Measurements from ENCODE around the gene COL4A2.
A peak's percentile ranks its signal among the peaks of the same experiment; 100 is the strongest.

COL4A2 gene

DNA sequence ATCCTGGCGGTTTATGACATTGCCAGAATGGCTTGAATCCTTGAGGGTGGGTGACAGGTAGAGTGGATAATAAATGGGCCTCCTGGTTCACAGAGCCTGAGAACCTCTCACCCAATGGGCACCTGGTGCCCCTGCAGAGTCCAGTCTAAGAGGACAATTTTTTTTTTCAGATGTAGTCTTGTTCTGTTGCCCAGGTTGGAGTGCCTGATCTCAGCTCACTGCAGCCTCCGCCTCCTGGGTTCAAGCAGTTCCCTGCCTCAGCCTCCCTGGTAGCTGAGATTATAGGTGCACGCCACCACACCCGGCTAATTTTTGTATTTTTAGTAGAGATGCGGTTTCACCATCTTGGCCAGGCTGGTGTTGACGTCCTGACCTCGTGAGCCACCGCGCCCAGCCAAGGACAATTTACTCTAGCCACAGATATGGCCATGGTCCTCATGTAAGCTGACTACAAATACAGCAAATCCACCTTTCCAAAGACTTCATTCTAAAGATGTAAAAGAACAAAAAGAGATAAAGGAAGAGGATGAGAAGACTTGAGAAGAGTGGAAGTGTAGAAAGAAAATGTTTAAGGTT is 33.0 kb downstream of the COL4A2 start:
- no peak for DNase-seq (ENCODE audit: low read depth)

GRCh38 chr13:110340812-110341444 is 33.8 kb downstream of the COL4A2 start:
- peak; percentile 58 for DNase-seq (ENCODE audit: low read depth)

GRCh38 chr13:110341445-110342244 is 34.6 kb downstream of the COL4A2 start:
- DNase-seq (ENCODE audit: low read depth), result no peak

DNA sequence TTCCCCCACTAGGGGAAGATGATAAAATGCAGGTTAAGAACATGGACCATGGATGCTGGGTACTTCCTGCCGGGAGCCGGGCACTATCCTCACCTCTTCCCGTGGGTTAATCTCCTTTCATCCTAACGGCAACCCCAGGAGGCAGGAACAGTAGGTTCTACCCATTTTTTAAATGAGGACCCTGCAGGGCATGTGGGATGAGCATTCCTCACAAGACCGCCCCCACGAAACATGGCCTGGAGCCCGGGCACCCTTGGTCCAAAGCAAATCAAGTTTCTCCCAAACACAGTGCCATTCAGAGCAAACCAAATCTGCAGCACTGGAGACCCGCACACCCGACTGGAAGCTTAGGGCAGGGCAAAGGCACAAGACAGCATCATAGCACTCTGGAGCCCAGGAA is 35.4 kb downstream of the COL4A2 start:
- DNase-seq (ENCODE audit: low read depth), result no peak

- no peak for DNase-seq (ENCODE audit: low read depth)
Measured at GRCh38 chr13:110343241-110343865, 36.3 kb downstream of the COL4A2 start.

DNA sequence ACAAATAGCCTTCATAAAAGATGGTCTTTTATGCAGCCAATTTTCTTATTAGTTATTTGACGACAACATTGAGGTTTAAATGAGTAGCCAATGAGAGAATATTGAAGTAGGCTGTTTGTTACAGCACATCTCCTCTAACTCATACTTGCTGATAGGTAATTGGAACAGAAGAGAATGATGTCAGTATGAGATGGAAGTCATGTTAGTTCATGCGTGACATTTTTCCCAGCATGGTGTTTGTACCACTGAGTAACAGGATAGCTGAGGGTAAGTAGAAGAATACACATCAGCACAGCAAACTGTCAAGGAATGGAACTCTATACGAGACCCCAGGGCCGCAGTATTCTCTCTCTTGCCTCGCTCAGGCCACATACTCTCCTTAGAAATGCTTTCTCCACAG is 37.2 kb downstream of the COL4A2 start:
- DNase-seq (ENCODE audit: low read depth), result no peak

DNA sequence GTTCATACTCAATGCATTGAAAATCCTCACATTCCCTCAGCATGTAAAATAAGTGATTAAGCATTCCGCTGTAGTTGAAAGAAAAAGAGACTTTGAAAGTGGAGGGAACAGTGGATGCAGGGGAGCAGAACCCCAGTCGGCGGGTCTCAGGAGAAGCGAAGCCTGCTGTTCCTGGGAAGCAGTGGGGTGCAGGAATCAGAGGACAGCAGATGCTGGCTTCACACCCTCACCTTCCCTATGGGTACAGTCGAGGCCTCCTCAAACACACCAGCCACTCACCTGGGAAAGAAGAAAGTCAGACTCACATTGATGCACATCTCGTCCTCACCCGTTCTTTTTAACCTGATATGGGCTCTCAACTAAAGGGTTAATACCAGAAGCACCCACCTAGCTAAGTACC is 38.2 kb downstream of the COL4A2 start:
- DNase-seq (ENCODE audit: low read depth), result no peak

GRCh38 chr13:110345701-110346100 is 38.6 kb downstream of the COL4A2 start:
- DNase-seq (ENCODE audit: low read depth), result no peak

DNA sequence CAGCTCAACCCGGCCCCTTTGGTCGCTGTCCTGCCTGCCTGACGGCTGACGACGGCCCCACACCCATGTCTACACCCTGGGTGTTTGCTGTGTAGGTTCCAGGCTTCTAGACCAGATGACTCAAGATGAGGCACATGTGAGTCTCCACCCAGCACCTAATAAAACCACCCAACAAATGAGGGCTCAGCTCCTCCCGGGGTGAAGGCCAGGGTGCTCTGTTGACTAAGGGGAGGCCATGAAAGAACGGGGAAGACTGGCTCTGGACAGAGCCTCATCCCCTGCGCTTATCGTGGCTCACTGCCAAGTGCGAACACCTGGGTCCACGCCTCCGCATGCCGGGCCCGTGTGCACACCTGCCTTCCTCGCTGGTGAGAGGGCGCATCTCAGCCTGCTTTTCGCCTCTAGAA is 39.6 kb downstream of the COL4A2 start:
- no peak for DNase-seq (ENCODE audit: low read depth)

DNA sequence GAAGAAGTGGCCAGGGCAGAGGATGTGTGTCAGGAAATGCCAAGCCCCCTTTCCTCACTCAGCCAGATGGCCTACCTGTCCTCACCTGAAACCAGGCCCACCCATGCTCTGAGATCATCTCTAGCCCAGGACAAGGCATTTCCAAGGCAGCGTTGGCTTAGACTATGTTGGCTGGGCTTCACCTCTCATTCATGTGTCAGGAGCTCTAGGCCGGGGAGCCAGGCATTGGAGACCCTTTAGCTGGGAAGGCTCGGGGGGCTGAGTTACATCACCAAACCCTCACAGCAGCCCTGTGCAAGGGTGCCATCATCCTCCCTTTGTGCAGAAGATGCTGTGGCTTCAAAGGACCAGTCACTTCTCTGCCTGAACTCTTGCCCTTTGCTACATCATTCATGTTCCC is 40.0 kb downstream of the COL4A2 start:
- DNase-seq (ENCODE audit: low read depth), result no peak

GRCh38 chr13:110347535-110348308 is 40.6 kb downstream of the COL4A2 start:
- no peak for DNase-seq (ENCODE audit: low read depth)

GRCh38 chr13:110348309-110349105 is 41.4 kb downstream of the COL4A2 start:
- no peak for DNase-seq (ENCODE audit: low read depth)

GRCh38 chr13:110349239-110349638 is 42.2 kb downstream of the COL4A2 start:
- DNase-seq (ENCODE audit: low read depth), result no peak

DNA sequence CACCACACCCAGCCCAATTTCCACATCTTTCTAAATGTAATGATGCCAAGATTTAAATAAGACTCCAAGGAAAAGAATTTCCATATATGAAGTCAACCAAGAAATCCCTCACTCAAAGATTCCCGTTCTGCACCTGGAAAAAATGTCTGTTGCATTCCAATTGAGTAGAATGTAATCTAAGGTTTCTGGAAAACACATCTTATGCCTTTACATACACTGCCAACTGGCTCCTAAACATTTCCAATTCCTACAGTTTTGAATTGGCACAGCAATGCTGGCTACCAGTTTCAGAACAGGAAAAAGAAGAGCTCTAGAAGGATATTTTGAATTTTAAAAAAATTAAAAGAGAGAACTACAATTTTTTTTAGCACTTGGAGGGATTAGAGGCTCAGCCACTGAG is 43.0 kb downstream of the COL4A2 start:
- DNase-seq (ENCODE audit: low read depth), result no peak

DNA sequence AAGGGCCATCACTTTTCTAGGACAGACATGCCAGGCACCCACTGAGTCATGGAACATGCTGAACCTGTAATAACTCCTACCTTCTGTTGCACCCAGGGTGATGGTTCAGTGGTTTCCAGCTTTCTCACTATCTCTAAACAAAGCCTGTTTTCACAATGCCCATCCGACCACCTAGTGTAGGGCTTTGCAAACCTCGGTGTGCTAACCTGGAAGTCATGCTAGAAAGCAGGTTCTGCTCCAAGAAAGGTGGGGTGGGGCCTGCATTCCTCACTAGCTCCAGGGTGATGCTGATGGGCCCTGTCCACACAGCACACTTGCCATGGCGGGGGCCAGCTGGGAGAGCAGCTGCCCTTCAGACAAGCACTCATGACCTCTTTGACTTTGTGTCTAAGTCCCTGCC is 43.4 kb downstream of the COL4A2 start:
- DNase-seq (ENCODE audit: low read depth), result no peak

GRCh38 chr13:110351636-110352420 is 44.7 kb downstream of the COL4A2 start:
- no peak for DNase-seq (ENCODE audit: low read depth)

GRCh38 chr13:110352735-110353134 is 45.7 kb downstream of the COL4A2 start:
- DNase-seq (ENCODE audit: low read depth), result no peak

DNA sequence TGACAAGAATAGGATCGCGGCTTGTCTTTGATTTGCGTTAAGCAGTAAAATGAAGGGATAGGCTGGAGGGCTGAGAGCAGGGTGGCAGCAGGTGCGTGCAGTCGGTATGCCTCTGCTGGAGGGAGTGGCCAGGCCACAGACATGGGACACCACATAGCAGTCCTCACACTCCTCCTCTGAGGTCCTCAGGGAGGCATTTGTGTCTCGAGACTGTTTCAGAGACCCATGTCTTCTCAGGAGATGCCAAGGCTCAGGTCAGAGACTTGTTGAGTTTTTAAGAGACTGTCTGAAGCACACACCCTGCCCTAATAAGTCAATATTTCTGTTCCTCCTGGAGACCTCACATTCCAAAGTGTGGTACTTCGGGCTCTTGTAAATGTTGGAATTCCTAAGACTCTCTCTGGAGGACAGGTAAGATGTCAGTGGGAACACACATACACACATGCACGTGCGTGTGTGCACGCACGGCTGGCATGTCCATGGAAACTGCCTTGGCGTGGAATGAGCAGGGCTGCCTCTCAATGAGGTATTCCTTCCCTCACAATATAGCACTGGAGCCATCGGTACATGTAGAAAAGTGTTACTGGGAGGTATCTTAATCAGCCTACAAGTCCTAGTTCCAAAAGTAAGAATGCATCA is 46.4 kb downstream of the COL4A2 start:
- DNase-seq (ENCODE audit: low read depth), result no peak

- DNase-seq (ENCODE audit: low read depth), result no peak
Measured at GRCh38 chr13:110354123-110354627, 47.1 kb downstream of the COL4A2 start.
